Pancreas (tissue), 10 donors: ENCODE measurements around the gene GMDS. TPM values are rescaled to one million over a fixed set of nuclear protein-coding genes. Genes with fewer than 3 reads are reported as not detected.
A peak's percentile ranks its signal among the peaks of the same experiment; 100 is the strongest.

Source experiments
- ATAC-seq, 4 donors: fragments of 200-7000 bp; cut with Tn5 transposase; one replicate each; pipeline versions ENCODE4 v1.8.0 to v1.9.1; 2020; ENCODE audit warnings: mild to moderate bottlenecking in 4 of 4, moderate library complexity in 4 of 4
- DNase-seq, 6 donors: peaks; one replicate each; pipeline ENCODE4 v3.0.0-alpha.2; 2020
- FAIRE-seq: peaks from 2 replicates; lab custom pipeline; 2012; peaks lifted over from hg19 to GRCh38; lab: Jason Lieb, UNC
- H3K27ac ChIP-seq, 4 donors: fragments of 200-600 bp; sonication (generic); 1 replicate in 3 of 4; 2 replicates in 1 of 4; pipeline versions ENCODE4 v1.5.0 to v1.8.0; 2020
- H3K27me3 ChIP-seq, 4 donors: fragments of 200-600 bp; one replicate each; pipeline ENCODE4 v1.8.0; 2021
- H3K36me3 ChIP-seq, 3 donors: fragments of 200-600 bp; sonication (generic) in 1 of 3; one replicate each; pipeline versions ENCODE4 v1.5.0 to v1.8.0; 2020 to 2021
- H3K4me1 ChIP-seq, 3 donors: fragments of 200-600 bp; one replicate each; pipeline ENCODE4 v1.8.0; 2021
- H3K4me3 ChIP-seq, 4 donors: fragments of 200-600 bp; sonication (generic) in 2 of 4; one replicate each; pipeline versions ENCODE4 v1.5.0 to v1.8.0; 2020 to 2021
- H3K9me3 ChIP-seq, 4 donors: fragments of 200-600 bp; one replicate each; pipeline ENCODE4 v1.8.0; 2021
- CTCF ChIP-seq, 4 donors: fragments of 200-600 bp; sonication (generic) in 3 of 4; IDR thresholded peaks; one replicate each; pipeline versions ENCODE4 v1.5.0 to v1.8.0; 2021; ENCODE audit warnings: antibody characterized with exemption in 4 of 4
- WGBS, 2 donors: extraction: QIAGEN DNeasy Blood & Tissue Kit; methylation state at CpG; one replicate each; pipeline ENCODE4 v1.1.7; 2013; 5-methylcytosine and 5-hydroxymethylcytosine counted together
- intact Hi-C, 3 donors: fragments of 100-400 bp; cut with DNase I; formaldehyde crosslinking; loops; one replicate each; pipeline versions ENCODE4 v1.11.1 to v1.14.2; 2022
- polyA plus RNA-seq, 2 donors: library from polyadenylated mRNA; stranded (reverse); fragments of 200-250 nt; gene quantifications; one replicate each; pipeline ENCODE4 v1.2.3, GENCODE V29; 2013
- total RNA-seq, 6 donors: library from RNA; stranded (reverse); fragmentation: NEBNext Ultra II Directional in 4 of 6; extraction: Animal tissue kit (Norgen Biotek cat#: 25700) in 4 of 6; gene quantifications; one replicate each; pipeline versions ENCODE4 v1.2.1 to v1.2.4, GENCODE V29; 2021 to 2023
- donor health status: healthy with polysubstance abuse.
- donor health status: DM: no; HTN: no; CAD: no; lungs with moderate emphysema.
- donor health status: DM: no; HTN: no; CAD: no.
- donor health status: control.
- donor health status: control.
- donor health status: Bipolar disorder and iron deficiency.
- donor health status: DM: yes; HTN: yes; CAD: no.
- donor health status: DM: no; HTN: no; CAD: no.
- donor health status: DM: no; HTN: no; CAD: no.
- donor health status: DM: yes; HTN: yes; CAD: no.

Gene GMDS
- total and polyA plus RNA-seq, 8 donors = 7.6 to 40.8 (median 26.5) TPM

GRCh38 chr6:1867197-1867596 lies 378.2 kb downstream of the GMDS start:
- 11 to 14% methylated on average over 3 of the region's 3 CpGs for WGBS, 2 donors
- no peak for TF ChIP-seq CTCF (IDR thresholded peaks at IDR 0.05)
- FAIRE-seq (no peak), DNase-seq (no peak), ATAC-seq (peak; percentile 57 to 74 (median 58))
- Histone ChIP-seq H3K36me3 (no peaks in the 10 kb centered on the region), H3K4me1 (peaks cover 8 to 38% (median 9%) of the 10 kb centered on the region in 3 donors), H3K27ac (no peak overlapping the region), H3K9me3 (no peaks in the 10 kb centered on the region), H3K4me3 (no peak overlapping the region), H3K27me3 (no peaks in the 10 kb centered on the region)
- intact Hi-C loops = no loop called here

GRCh38 chr6:1865585-1865984 lies 379.8 kb downstream of the GMDS start:
- H3K27me3 ChIP-seq = no peaks in the 10 kb centered on the region
- intact Hi-C loops = no loop called here
- FAIRE-seq (no peak), DNase-seq (no peak), ATAC-seq (peak in 2 of 4 donors; percentile 44 to 56)
- H3K36me3 ChIP-seq = no peaks in the 10 kb centered on the region
- no peaks in the 10 kb centered on the region for H3K9me3 ChIP-seq
- H3K4me3 ChIP-seq = no peak overlapping the region
- WGBS, 2 donors = 68 to 73% methylated on average over 7 of the region's 7 CpGs
- no peak overlapping the region for H3K27ac ChIP-seq
- H3K4me1 ChIP-seq = peaks cover 8 to 35% (median 14%) of the 10 kb centered on the region in 3 donors
- TF ChIP-seq CTCF (IDR thresholded peaks at IDR 0.05) = no peak

- intact Hi-C loops = no loop called here
These were observed 380.9 kb downstream of the GMDS start for GRCh38 chr6:1864496-1864895.

GRCh38 chr6:1862411-1862810 lies 383.0 kb downstream of the GMDS start:
- FAIRE-seq (no peak), ATAC-seq (peak in 1 of 4 donors; percentile 25), DNase-seq (no peak)
- H3K9me3 ChIP-seq = no peaks in the 10 kb centered on the region
- H3K4me3 ChIP-seq = no peak overlapping the region
- no peak overlapping the region for H3K27ac ChIP-seq
- no peak for TF ChIP-seq CTCF (IDR thresholded peaks at IDR 0.05)
- intact Hi-C loops = no loop called here
- H3K4me1 ChIP-seq = peaks cover 7 to 29% (median 11%) of the 10 kb centered on the region in 3 donors
- WGBS, 2 donors = 28 to 31% methylated on average over 2 of the region's 2 CpGs
- H3K27me3 ChIP-seq = no peaks in the 10 kb centered on the region
- H3K36me3 ChIP-seq = no peaks in the 10 kb centered on the region

More at GRCh38 chr6:1864496-1864895, 380.9 kb downstream of the GMDS start:
- Histone ChIP-seq H3K27me3 (no peaks in the 10 kb centered on the region), H3K36me3 (no peaks in the 10 kb centered on the region), H3K27ac (no peak overlapping the region), H3K4me3 (no peak overlapping the region), H3K4me1 (peaks cover 8 to 35% (median 14%) of the 10 kb centered on the region in 3 donors), H3K9me3 (no peaks in the 10 kb centered on the region)
- TF ChIP-seq CTCF (IDR thresholded peaks at IDR 0.05) = no peak
- DNase-seq (no peak), FAIRE-seq (no peak), ATAC-seq (peak in 3 of 4 donors; percentile 38 to 68 (median 49))
- 43 to 52% methylated on average over 3 of the region's 3 CpGs for WGBS, 2 donors

- TF ChIP-seq CTCF (IDR thresholded peaks at IDR 0.05) = no peak
- Histone ChIP-seq H3K36me3 (no peaks in the 10 kb centered on the region), H3K4me1 (peaks cover 4 to 14% (median 9%) of the 10 kb centered on the region in 3 donors), H3K27ac (no peak overlapping the region), H3K4me3 (no peak overlapping the region), H3K9me3 (no peaks in the 10 kb centered on the region), H3K27me3 (no peaks in the 10 kb centered on the region)
- FAIRE-seq (no peak), ATAC-seq (no peak), DNase-seq (no peak)
- WGBS, 2 donors = 95 to 100% methylated on average over 4 of the region's 4 CpGs
- intact Hi-C loops = no loop called here
These were observed 384.6 kb downstream of the GMDS start for GRCh38 chr6:1860756-1861348.
